Measurements from ENCODE around the gene SEPTIN12. TPM values are rescaled to one million over a fixed set of nuclear protein-coding genes. Genes with fewer than 3 reads are reported as not detected.

The SEPTIN12 gene
- not detected for total RNA-seq

GRCh38 chr16:4787627-4788482 is at the start of gene SEPTIN12:
SEPTIN12 (minus strand) TSS chr16:4788345; CDS start chr16:4787645, 700 bp downstream.
- H3K4me3 Mint-ChIP-seq = no peak within 1 kb of the TSS
- no peaks in the 10 kb centered on the region for H3K4me1 Mint-ChIP-seq
- H3K27ac Mint-ChIP-seq = no peak within 1 kb of the TSS
- no peak for ATAC-seq (replicated peaks)
- H3K36me3 Mint-ChIP-seq (ENCODE audit: low read depth) = no peaks in the 10 kb centered on the region
- no peaks in the 10 kb centered on the region for H3K27me3 Mint-ChIP-seq
- no peaks in the 10 kb centered on the region for H3K9me3 Mint-ChIP-seq

GRCh38 chr16:4836727-4837126 is 48.6 kb upstream of the SEPTIN12 start:
- Mint-ChIP-seq H3K4me1 (peaks cover 4% of the 10 kb centered on the region), H3K9me3 (no peaks in the 10 kb centered on the region), H3K27me3 (no peaks in the 10 kb centered on the region), H3K27ac (peak overlapping the region; percentile 61), H3K36me3 (ENCODE audit: low read depth) (peaks cover 91% of the 10 kb centered on the region), H3K4me3 (no peak overlapping the region)
- ATAC-seq (replicated peaks) = no peak

GRCh38 chr16:4833584-4833983 is 45.4 kb upstream of the SEPTIN12 start:
- no peak overlapping the region for H3K27ac Mint-ChIP-seq
- no peaks in the 10 kb centered on the region for H3K27me3 Mint-ChIP-seq
- H3K4me1 Mint-ChIP-seq = peaks cover 4% of the 10 kb centered on the region
- H3K9me3 Mint-ChIP-seq = no peaks in the 10 kb centered on the region
- H3K4me3 Mint-ChIP-seq = no peak overlapping the region
- peaks cover 88% of the 10 kb centered on the region for H3K36me3 Mint-ChIP-seq (ENCODE audit: low read depth)
- no peak for ATAC-seq (replicated peaks)

GRCh38 chr16:4832698-4833343 is 44.7 kb upstream of the SEPTIN12 start:
- H3K36me3 Mint-ChIP-seq (ENCODE audit: low read depth) = peaks cover 88% of the 10 kb centered on the region

GRCh38 chr16:4831616-4832015 is 43.5 kb upstream of the SEPTIN12 start:
- Mint-ChIP-seq H3K4me1 (peaks cover 4% of the 10 kb centered on the region), H3K27me3 (no peaks in the 10 kb centered on the region), H3K27ac (no peak overlapping the region), H3K36me3 (ENCODE audit: low read depth) (peaks cover 88% of the 10 kb centered on the region), H3K4me3 (no peak overlapping the region), H3K9me3 (no peaks in the 10 kb centered on the region)
- no peak for ATAC-seq (replicated peaks)

More at GRCh38 chr16:4832698-4833343, 44.7 kb upstream of the SEPTIN12 start:
- Mint-ChIP-seq H3K4me1 (peaks cover 4% of the 10 kb centered on the region), H3K27ac (peak overlapping the region; percentile 59), H3K4me3 (no peak overlapping the region), H3K27me3 (no peaks in the 10 kb centered on the region), H3K9me3 (no peaks in the 10 kb centered on the region)
- ATAC-seq (replicated peaks) = no peak

GRCh38 chr16:4830408-4830807 is 42.3 kb upstream of the SEPTIN12 start:
- H3K36me3 Mint-ChIP-seq (ENCODE audit: low read depth) = peaks cover 90% of the 10 kb centered on the region
- no peaks in the 10 kb centered on the region for H3K9me3 Mint-ChIP-seq
- H3K4me3 Mint-ChIP-seq = no peak overlapping the region
- no peak for ATAC-seq (replicated peaks)
- peak overlapping the region; percentile 57 for H3K27ac Mint-ChIP-seq
- no peaks in the 10 kb centered on the region for H3K27me3 Mint-ChIP-seq
- H3K4me1 Mint-ChIP-seq = no peaks in the 10 kb centered on the region

- Mint-ChIP-seq H3K4me3 (no peak overlapping the region), H3K9me3 (no peaks in the 10 kb centered on the region), H3K27ac (no peak overlapping the region), H3K4me1 (peaks cover 4% of the 10 kb centered on the region), H3K36me3 (ENCODE audit: low read depth) (peaks cover 95% of the 10 kb centered on the region), H3K27me3 (no peaks in the 10 kb centered on the region)
- ATAC-seq (replicated peaks) = no peak
Observed at GRCh38 chr16:4828567-4829321, 40.6 kb upstream of the SEPTIN12 start.

- peaks cover 4% of the 10 kb centered on the region for H3K4me1 Mint-ChIP-seq
- H3K27ac Mint-ChIP-seq = no peak overlapping the region
- no peaks in the 10 kb centered on the region for H3K27me3 Mint-ChIP-seq
- ATAC-seq (replicated peaks) = no peak
- no peak overlapping the region for H3K4me3 Mint-ChIP-seq
- H3K9me3 Mint-ChIP-seq = no peaks in the 10 kb centered on the region
- H3K36me3 Mint-ChIP-seq (ENCODE audit: low read depth) = peaks cover 93% of the 10 kb centered on the region
Observed at GRCh38 chr16:4826980-4827379, 38.8 kb upstream of the SEPTIN12 start.

- no peak for ATAC-seq (replicated peaks)
- H3K4me3 Mint-ChIP-seq = no peak overlapping the region
- peaks cover 4% of the 10 kb centered on the region for H3K4me1 Mint-ChIP-seq
- no peaks in the 10 kb centered on the region for H3K27me3 Mint-ChIP-seq
- H3K27ac Mint-ChIP-seq = no peak overlapping the region
- H3K36me3 Mint-ChIP-seq (ENCODE audit: low read depth) = peaks cover 93% of the 10 kb centered on the region
- no peaks in the 10 kb centered on the region for H3K9me3 Mint-ChIP-seq
Observed at GRCh38 chr16:4826526-4826925, 38.4 kb upstream of the SEPTIN12 start.

- Mint-ChIP-seq H3K9me3 (no peaks in the 10 kb centered on the region), H3K36me3 (ENCODE audit: low read depth) (peaks cover 93% of the 10 kb centered on the region), H3K4me1 (peaks cover 4% of the 10 kb centered on the region), H3K27ac (no peak overlapping the region), H3K4me3 (no peak overlapping the region), H3K27me3 (no peaks in the 10 kb centered on the region)
- ATAC-seq (replicated peaks) = no peak
Observed at GRCh38 chr16:4825196-4825595, 37.1 kb upstream of the SEPTIN12 start.

GRCh38 chr16:4820652-4821051 is 32.5 kb upstream of the SEPTIN12 start:
- Mint-ChIP-seq H3K4me3 (no peak overlapping the region), H3K27ac (peak overlapping the region; percentile 33), H3K9me3 (no peaks in the 10 kb centered on the region), H3K4me1 (peaks cover 4% of the 10 kb centered on the region), H3K27me3 (no peaks in the 10 kb centered on the region), H3K36me3 (ENCODE audit: low read depth) (peaks cover 95% of the 10 kb centered on the region)
- ATAC-seq (replicated peaks) = no peak

GRCh38 chr16:4814542-4815173 is 26.5 kb upstream of the SEPTIN12 start:
- H3K9me3 Mint-ChIP-seq = no peaks in the 10 kb centered on the region
- H3K27me3 Mint-ChIP-seq = no peaks in the 10 kb centered on the region
- peaks cover 98% of the 10 kb centered on the region for H3K36me3 Mint-ChIP-seq (ENCODE audit: low read depth)
- no peak for ATAC-seq (replicated peaks)
- H3K4me3 Mint-ChIP-seq = no peak overlapping the region
- H3K4me1 Mint-ChIP-seq = no peaks in the 10 kb centered on the region
- H3K27ac Mint-ChIP-seq = no peak overlapping the region

GRCh38 chr16:4814046-4814445 is 25.9 kb upstream of the SEPTIN12 start:
- Mint-ChIP-seq H3K27ac (no peak overlapping the region), H3K4me1 (no peaks in the 10 kb centered on the region), H3K9me3 (no peaks in the 10 kb centered on the region), H3K36me3 (ENCODE audit: low read depth) (peaks cover 100% of the 10 kb centered on the region), H3K27me3 (no peaks in the 10 kb centered on the region), H3K4me3 (no peak overlapping the region)
- no peak for ATAC-seq (replicated peaks)
